ENCODE measurements around the gene KCNJ9. TPM values are rescaled to one million over a fixed set of nuclear protein-coding genes. Genes with fewer than 3 reads are reported as not detected.

The KCNJ9 gene
- total and polyA plus RNA-seq, 2 donors (not counting 1 experiment from before 2014, with no cell fraction given): not detected

- intact Hi-C loops (cut with micrococcal nuclease): no loop called here
- no peaks in the 10 kb centered on the region for H3K79me2 ChIP-seq (ENCODE audit: control insufficient read depth, insufficient read depth, low read length)
- H2AFZ ChIP-seq (ENCODE audit: insufficient read depth, low read depth, low read length, poor library complexity, severe bottlenecking): no peak overlapping the region
- H3K4me1 ChIP-seq (ENCODE audit: control insufficient read depth in 2 of 2, insufficient read depth in 2 of 2, low read length in 2 of 2): peaks cover 11 to 12% of the 10 kb centered on the region in 2 donors
- H3K36me3 ChIP-seq (replicated peaks in 1 of 2; ENCODE audit: control extremely low read depth in 1 of 2, control insufficient read depth in 1 of 2, extremely low read depth in 1 of 2, insufficient read depth in 2 of 2, low read length in 1 of 2): no peaks in the 10 kb centered on the region
- H3K27me3 ChIP-seq (replicated peaks in 1 of 4; ENCODE audit: control extremely low read depth in 1 of 4, control insufficient read depth in 3 of 4, insufficient read depth in 4 of 4, low read length in 3 of 4): peaks cover 0 to 45% (median 20%) of the 10 kb centered on the region in 4 experiments
- H3K27ac ChIP-seq (ENCODE audit: low read length in 2 of 2): no peak overlapping the region
- H3K27me3 Mint-ChIP-seq: peaks cover 47% of the 10 kb centered on the region
- no peaks in the 10 kb centered on the region for H3K9me3 Mint-ChIP-seq (ENCODE audit: insufficient read depth)
- no peak overlapping the region for H3K4me3 Mint-ChIP-seq
- TF ChIP-seq EZH2 (IDR thresholded peaks at IDR 0.05; ENCODE audit: borderline replicate concordance, insufficient read depth, low read depth, low read length, poor library complexity, severe bottlenecking): no peak
- no peak overlapping the region for H3K9ac ChIP-seq (ENCODE audit: low read length)
- H4K20me1 ChIP-seq (ENCODE audit: control insufficient read depth, insufficient read depth, low read length, poor library complexity, severe bottlenecking): no peaks in the 10 kb centered on the region
- H3K4me2 ChIP-seq (replicated peaks; ENCODE audit: low read depth, low read length, poor library complexity, severe bottlenecking): no peak overlapping the region
- no peak for ATAC-seq (ENCODE audit: low read depth)
- peaks cover 0 to 3% (median 0%) of the 10 kb centered on the region in 3 donors for H3K9me3 ChIP-seq (ENCODE audit: control extremely low read depth in 1 of 3, control insufficient read depth in 2 of 3, insufficient read depth in 1 of 3, low read length in 2 of 3)
- 80% methylated on average over 1 of the region's 1 CpG for WGBS (ENCODE audit: insufficient coverage)
- H3K4me1 Mint-ChIP-seq: peaks cover 12% of the 10 kb centered on the region
- POLR2A ChIA-PET: no interaction called here
- DNase-seq: no peak
- no peak overlapping the region for H3K27ac Mint-ChIP-seq
- CTCF ChIA-PET: interaction anchor here (1.1 to 1.5 kb wide), 2 partner anchors 11 to 44 kb away, joined by 3 to 4 read pairs; no protein-coding TSS in a partner anchor
- no peak overlapping the region for H3K4me3 ChIP-seq (ENCODE audit: control extremely low read depth in 1 of 5, extremely low read depth in 1 of 5, insufficient read depth in 1 of 5, low read depth in 2 of 5, low read length in 4 of 5)
These were observed 30.7 kb upstream of the KCNJ9 start for GRCh38 chr1:160050619-160051018.

DNA sequence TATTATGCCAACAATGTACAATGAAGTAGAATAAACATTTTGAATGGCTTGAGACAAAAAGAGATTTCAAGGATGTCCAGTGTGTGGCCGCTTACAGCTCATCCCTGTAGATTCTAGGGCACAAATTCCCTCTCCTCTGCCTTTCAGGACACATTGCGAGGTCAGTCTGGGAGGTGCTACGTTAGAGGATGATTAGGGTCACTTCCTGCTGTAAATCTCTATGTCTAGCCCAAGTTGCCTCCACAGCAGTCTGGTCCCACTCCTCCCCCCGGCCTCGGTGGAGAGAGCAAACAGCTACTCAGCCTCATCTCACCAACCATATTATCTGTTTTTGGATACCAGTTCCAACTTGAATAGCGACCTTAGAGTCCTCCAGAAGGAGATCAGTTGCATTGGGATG, 28.4 kb upstream of the KCNJ9 start:
- Histone ChIP-seq H2AFZ (ENCODE audit: insufficient read depth, low read depth, low read length, poor library complexity, severe bottlenecking) (no peak overlapping the region), H4K20me1 (ENCODE audit: control insufficient read depth, insufficient read depth, low read length, poor library complexity, severe bottlenecking) (no peaks in the 10 kb centered on the region), H3K27me3 (replicated peaks in 1 of 4; ENCODE audit: control extremely low read depth in 1 of 4, control insufficient read depth in 3 of 4, insufficient read depth in 4 of 4, low read length in 3 of 4) (peaks cover 0 to 44% (median 20%) of the 10 kb centered on the region in 4 experiments), H3K4me3 (ENCODE audit: control extremely low read depth in 1 of 5, extremely low read depth in 1 of 5, insufficient read depth in 1 of 5, low read depth in 2 of 5, low read length in 4 of 5) (no peak overlapping the region), H3K36me3 (replicated peaks in 1 of 2; ENCODE audit: control extremely low read depth in 1 of 2, control insufficient read depth in 1 of 2, extremely low read depth in 1 of 2, insufficient read depth in 2 of 2, low read length in 1 of 2) (no peaks in the 10 kb centered on the region), H3K79me2 (ENCODE audit: control insufficient read depth, insufficient read depth, low read length) (no peaks in the 10 kb centered on the region), H3K9me3 (ENCODE audit: control extremely low read depth in 1 of 3, control insufficient read depth in 2 of 3, insufficient read depth in 1 of 3, low read length in 2 of 3) (peaks cover 0 to 3% (median 0%) of the 10 kb centered on the region in 3 donors), H3K9ac (ENCODE audit: low read length) (no peak overlapping the region), H3K4me2 (replicated peaks; ENCODE audit: low read depth, low read length, poor library complexity, severe bottlenecking) (no peak overlapping the region), H3K27ac (ENCODE audit: low read length in 2 of 2) (no peak overlapping the region), H3K4me1 (ENCODE audit: control insufficient read depth in 2 of 2, insufficient read depth in 2 of 2, low read length in 2 of 2) (no peaks in the 10 kb centered on the region)
- CTCF ChIA-PET: interaction anchor here (0.7 kb wide), 1 partner anchor 11 kb away, joined by 3 read pairs; no protein-coding TSS in a partner anchor
- intact Hi-C loops (cut with micrococcal nuclease): no loop called here
- POLR2A ChIA-PET: no interaction called here
- Mint-ChIP-seq H3K27me3 (peaks cover 59% of the 10 kb centered on the region), H3K4me1 (no peaks in the 10 kb centered on the region), H3K27ac (no peak overlapping the region), H3K4me3 (no peak overlapping the region), H3K9me3 (ENCODE audit: insufficient read depth) (no peaks in the 10 kb centered on the region)
- TF ChIP-seq CTCF (IDR thresholded peaks at IDR 0.05): no peak
- no peak for TF ChIP-seq EZH2 (IDR thresholded peaks at IDR 0.05; ENCODE audit: borderline replicate concordance, insufficient read depth, low read depth, low read length, poor library complexity, severe bottlenecking)
- ATAC-seq (ENCODE audit: low read depth) (no peak), DNase-seq (no peak)
- 67% methylated on average over 4 of the region's 6 CpGs for WGBS (ENCODE audit: insufficient coverage)
